GM12878 (cell line): ENCODE measurements around the gene ALCAM. TPM values are rescaled to one million over a fixed set of nuclear protein-coding genes. Genes with fewer than 3 reads are reported as not detected.

Experiments
- ATAC-seq: fragments of 200-7000 bp; cut with Tn5 transposase; 3 replicates; pipeline ENCODE4 v1.9.1; 2020; ENCODE audit warnings: mild to moderate bottlenecking, moderate library complexity
- BruUV-seq: library from RNA; stranded (reverse); fragments of 400-500 nt; replicated peaks from 2 replicates; lab custom pipeline; 2021; lab: Mats Ljungman, UMichigan
- CTCF ChIA-PET: fragments of 300-600 bp; sonication (Branson Sonifier 250); formaldehyde crosslinking; extraction: SDS; loops from one replicate; lab custom pipeline; 2021; ENCODE audit warnings: inconsistent platforms; lab: Yijun Ruan, JAX
- POLR2A ChIA-PET: fragments of 350-600 bp; formaldehyde crosslinking; extraction: SDS; loops from one replicate; lab custom pipeline; 2021; ENCODE audit warnings: inconsistent platforms; lab: Charles Lee
- RAD21 ChIA-PET: fragments of 300-600 bp; sonication (Branson Sonifier 250); formaldehyde crosslinking; loops from one replicate; lab custom pipeline; 2023; ENCODE audit warnings: antibody characterized with exemption; ENCODE audit not compliant: unreplicated experiment; lab: Charles Lee
- SMC1A ChIA-PET: fragments of 300-600 bp; sonication (Branson Sonifier 250); formaldehyde crosslinking; loops from one replicate; lab custom pipeline; 2023; ENCODE audit not compliant: unreplicated experiment, uncharacterized antibody; lab: Charles Lee
- DNase-seq: peaks from one replicate; pipeline ENCODE4 v3.0.0-alpha.2; 2011; ENCODE audit warnings: low read depth, low spot score
- FAIRE-seq: peaks from 3 replicates; lab custom pipeline; 2011; peaks lifted over from hg19 to GRCh38; lab: Jason Lieb, UNC
- H2AFZ ChIP-seq: 2 replicates; pipeline ENCODE4 v1.6.0; 2011; ENCODE audit warnings: low read depth, low read length, control low read depth; ENCODE audit not compliant: control insufficient read depth
- H3K27ac ChIP-seq: 2 replicates; pipeline ENCODE4 v1.5.1; 2011; ENCODE audit warnings: control low read depth; ENCODE audit not compliant: control insufficient read depth, insufficient read depth
- H3K27me3 ChIP-seq, 2 experiments: replicated peaks in 1 of 2; 2 replicates each; pipeline versions ENCODE4 v1.6.0 to v1.6.1; 2011; ENCODE audit warnings: low read length in 1 of 2; ENCODE audit not compliant: control insufficient read depth in 2 of 2, insufficient read depth in 2 of 2
- H3K36me3 ChIP-seq, 2 experiments: 2 replicates each; pipeline ENCODE4 v1.5.1; 2011; ENCODE audit warnings: low read length in 1 of 2; ENCODE audit not compliant: control insufficient read depth in 2 of 2, insufficient read depth in 2 of 2
- H3K4me1 ChIP-seq: 2 replicates; pipeline ENCODE4 v1.6.1; 2011; ENCODE audit warnings: mild to moderate bottlenecking, low read length, moderate library complexity, mixed read lengths; ENCODE audit not compliant: control insufficient read depth, insufficient read depth
- H3K4me2 ChIP-seq: 2 replicates; pipeline ENCODE4 v1.6.0; 2011; ENCODE audit warnings: control low read depth; ENCODE audit not compliant: control insufficient read depth, insufficient read depth
- H3K4me3 ChIP-seq: fragments of 200-600 bp; sonication (generic); 2 replicates; pipeline ENCODE4 v1.5.1; 2016
- H3K79me2 ChIP-seq: 2 replicates; pipeline ENCODE4 v1.6.0; 2011; ENCODE audit warnings: low read length; ENCODE audit not compliant: control insufficient read depth, insufficient read depth
- H3K9ac ChIP-seq: 2 replicates; pipeline ENCODE4 v1.8.0; 2011; ENCODE audit warnings: low read length, control low read depth, mixed read lengths; ENCODE audit not compliant: control insufficient read depth, insufficient read depth
- H3K9me3 ChIP-seq: replicated peaks from 3 replicates; pipeline ENCODE4 v1.5.1; 2011; ENCODE audit warnings: mild to moderate bottlenecking, low read length; ENCODE audit not compliant: control insufficient read depth, insufficient read depth
- H4K20me1 ChIP-seq: 2 replicates; pipeline ENCODE4 v1.6.0; 2011; ENCODE audit not compliant: control insufficient read depth, insufficient read depth
- CHD1 ChIP-seq: IDR thresholded peaks from 2 replicates; pipeline ENCODE4 v1.6.1; 2012; ENCODE audit warnings: low read depth, low read length, improper control_type of control experiment
- FOXK2 ChIP-seq: fragments of 450-650 bp; IDR thresholded peaks from 2 replicates; pipeline ENCODE4 v1.6.1; 2017; ENCODE audit warnings: mild to moderate bottlenecking, moderate library complexity
- IKZF1 ChIP-seq: fragments of 450-650 bp; conservative IDR thresholded peaks from 2 replicates; pipeline ENCODE4 v1.6.1; 2017; ENCODE audit warnings: antibody characterized with exemption, mild to moderate bottlenecking
- IKZF2 ChIP-seq, 2 experiments: fragments of 450-650 bp; IDR thresholded peaks; 2 replicates each; pipeline ENCODE4 v1.6.1; 2017; ENCODE audit warnings: mild to moderate bottlenecking in 2 of 2, moderate library complexity in 2 of 2
- LARP7 ChIP-seq: fragments of 450-650 bp; IDR thresholded peaks from 2 replicates; pipeline ENCODE4 v1.6.1; 2017; ENCODE audit warnings: mild to moderate bottlenecking
- MXI1 ChIP-seq: fragments of 150-350 bp; IDR thresholded peaks from 2 replicates; pipeline ENCODE4 v1.6.1; 2011; ENCODE audit warnings: low read depth, mild to moderate bottlenecking, inconsistent platforms, low read length, improper control_type of control experiment
- MYC ChIP-seq: IDR thresholded peaks from 2 replicates; pipeline ENCODE4 v1.6.1; 2011; ENCODE audit warnings: mild to moderate bottlenecking, low read length, moderate library complexity, inconsistent platforms; ENCODE audit not compliant: insufficient read depth, insufficient replicate concordance, insufficient read length, severe bottlenecking
- NR2F1 ChIP-seq: fragments of 450-650 bp; conservative IDR thresholded peaks from 2 replicates; pipeline ENCODE4 v1.6.1; 2017; ENCODE audit warnings: mild to moderate bottlenecking
- POLR2AphosphoS5 ChIP-seq: IDR thresholded peaks from 2 replicates; pipeline ENCODE4 v1.6.1; 2011; ENCODE audit warnings: mild to moderate bottlenecking, low read length, inconsistent platforms
- RB1 ChIP-seq: fragments of 450-650 bp; formaldehyde crosslinking; IDR thresholded peaks from 2 replicates; pipeline ENCODE4 v1.6.1; 2017; ENCODE audit warnings: mild to moderate bottlenecking, borderline replicate concordance
- SIN3A ChIP-seq: IDR thresholded peaks from 2 replicates; pipeline ENCODE4 v1.6.1; 2012; ENCODE audit warnings: low read depth, low read length, improper control_type of control experiment
- SMARCA5 ChIP-seq: fragments of 450-650 bp; IDR thresholded peaks from 2 replicates; pipeline ENCODE4 v1.6.1; 2017; ENCODE audit warnings: mild to moderate bottlenecking
- SRF ChIP-seq, 2 experiments: IDR thresholded peaks; 2 replicates each; pipeline ENCODE4 v1.6.1; 2011; ENCODE audit warnings: low read depth in 2 of 2, low read length in 2 of 2, mild to moderate bottlenecking in 1 of 2, moderate library complexity in 1 of 2
- STAT1 ChIP-seq: fragments of 450-650 bp; conservative IDR thresholded peaks from 2 replicates; pipeline ENCODE4 v1.6.1; 2014; ENCODE audit warnings: antibody characterized with exemption, mild to moderate bottlenecking
- YBX1 ChIP-seq: fragments of 450-650 bp; IDR thresholded peaks from 2 replicates; pipeline ENCODE4 v1.6.1; 2016; ENCODE audit warnings: antibody characterized with exemption
- ZBTB33 ChIP-seq: fragments of 450-650 bp; IDR thresholded peaks from 2 replicates; pipeline ENCODE4 v1.6.1; 2017; ENCODE audit warnings: mild to moderate bottlenecking
- ZNF622 ChIP-seq: fragments of 450-650 bp; IDR thresholded peaks from 2 replicates; pipeline ENCODE4 v1.6.1; 2017; ENCODE audit warnings: mild to moderate bottlenecking, inconsistent platforms
- WGBS: methylation state at CpG from one replicate; pipeline ENCODE4 v1.1.6; 2016; ENCODE audit warnings: low lambda C conversion rate; ENCODE audit not compliant: insufficient replicate concordance, insufficient coverage; ENCODE audit errors: missing lambda C conversion rate; 5-methylcytosine and 5-hydroxymethylcytosine counted together
- in situ Hi-C: fragments of 300-500 bp; cut with MboI; formaldehyde crosslinking; loops from 9 replicates; pipeline ENCODE4 v1.14.3; 2018; ENCODE audit warnings: mixed read lengths
- intact Hi-C: fragments of 100-400 bp; cut with micrococcal nuclease; formaldehyde crosslinking; loops from one replicate; pipeline ENCODE4 v1.14.2; 2022; ENCODE audit not compliant: unreplicated experiment
- polyA plus RNA-seq, 11 experiments: library from polyadenylated mRNA; depleted of rRNA in 4 of 11; unstranded in 6 of 11; stranded (reverse) in 5 of 11; fragments of >200 nt; fragmentation: Nextera tagmentation in 4 of 11; fragmentation: Illumina TruSeq in 1 of 11; extraction: Ambion mirVana in 4 of 11; extraction: Trizol in 1 of 11; gene quantifications; 1 replicate in 1 of 11; 2 replicates in 10 of 11; pipeline versions ENCODE4 v1.2.1 to v1.2.3, GENCODE V29; 2011 to 2016; ENCODE audit warnings: inconsistent platforms in 2 of 11, missing spikeins in 2 of 11, low read depth in 1 of 11
- total RNA-seq, 4 experiments: library from RNA; depleted of rRNA in 3 of 4; stranded (reverse); fragments of >200 nt in 3 of 4; fragmentation: Illumina TruSeq in 1 of 4; extraction: Trizol in 1 of 4; gene quantifications; 2 replicates each; pipeline versions ENCODE4 v1.2.1 to v1.2.3, GENCODE V29; 2013 to 2021
- TF ChIP-seq, protein P1 (sequence below): IDR thresholded peaks from 2 replicates; pipeline ENCODE4 v1.6.1; 2011; ENCODE audit warnings: borderline replicate concordance, low read depth, mild to moderate bottlenecking, moderate library complexity, low read length; ENCODE audit not compliant: insufficient read depth, poor library complexity, severe bottlenecking

ALCAM gene
- total and polyA plus RNA-seq, 10 of the 15 experiments (the other 5 are each of a cell fraction or from before 2014, with no cell fraction given), result 12.2 to 54.2 (median 32.6) TPM

DNA sequence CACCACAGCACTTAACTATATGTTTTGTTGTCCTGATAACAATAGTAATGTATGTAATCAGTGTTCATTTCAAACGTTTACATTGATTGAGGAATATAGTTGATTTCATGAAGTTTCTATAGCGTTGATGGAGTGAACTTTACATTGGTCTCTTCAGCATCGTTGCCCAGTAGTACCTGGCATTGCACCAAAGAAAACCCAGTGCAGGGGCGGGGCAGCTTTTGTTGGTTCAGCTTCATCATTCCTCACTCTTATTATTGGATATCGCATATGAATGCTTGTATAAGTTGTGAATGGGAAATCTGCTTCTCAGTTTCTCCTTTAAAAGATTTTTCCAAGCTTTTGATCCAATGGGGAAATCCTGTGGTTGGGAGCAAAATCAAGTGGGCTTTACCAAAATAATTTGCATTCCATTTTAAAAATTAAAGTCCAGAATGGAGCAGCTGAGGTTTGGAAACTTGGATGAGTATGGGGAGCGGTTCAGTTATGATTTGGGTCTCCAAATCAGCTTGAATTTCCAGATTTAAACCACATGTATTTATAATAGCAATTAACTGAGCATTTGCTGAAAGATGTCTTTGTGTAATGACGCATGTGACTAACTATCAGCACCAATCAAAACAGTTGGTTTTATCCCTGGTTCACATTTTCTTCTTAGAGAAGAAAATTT is 213.7 kb downstream of the ALCAM start (continued):
- no peak for TF ChIP-seq IKZF1
- no peak for TF ChIP-seq SIN3A
- TF ChIP-seq, all 136 proteins: peak for 0

GRCh38 chr3:105582015-105582414 is 215.3 kb downstream of the ALCAM start:
- 86% methylated on average over 6 of the region's 6 CpGs for WGBS
- ATAC-seq (no peak), DNase-seq (no peak), FAIRE-seq (no peak)
- Histone ChIP-seq H3K79me2 (no peaks in the 10 kb centered on the region), H3K27ac (no peak overlapping the region), H4K20me1 (no peaks in the 10 kb centered on the region), H3K36me3 (no peaks in the 10 kb centered on the region), H2AFZ (no peak overlapping the region), H3K27me3 (no peaks in the 10 kb centered on the region), H3K9ac (no peak overlapping the region), H3K4me2 (no peak overlapping the region), H3K9me3 (no peaks in the 10 kb centered on the region), H3K4me1 (no peaks in the 10 kb centered on the region), H3K4me3 (no peak overlapping the region)
- SMC1A ChIA-PET, result no interaction called here
- POLR2A ChIA-PET, result no interaction called here
- TF ChIP-seq NR2F1 (no peak), ZBTB33 (no peak), RB1 (no peak), FOXK2 (no peak), LARP7 (no peak), MYC (no peak), MXI1 (no peak), CHD1 (no peak), SRF (IDR thresholded peaks at IDR 0.05; ENCODE audit: low read depth in 2 of 2, low read length in 2 of 2) (no peak), STAT1 (no peak), POLR2AphosphoS5 (no peak), ZNF622 (no peak), IKZF2 (IDR thresholded peaks at IDR 0.05) (no peak), YBX1 (no peak), SMARCA5 (no peak)
- TF ChIP-seq, protein P1, sequence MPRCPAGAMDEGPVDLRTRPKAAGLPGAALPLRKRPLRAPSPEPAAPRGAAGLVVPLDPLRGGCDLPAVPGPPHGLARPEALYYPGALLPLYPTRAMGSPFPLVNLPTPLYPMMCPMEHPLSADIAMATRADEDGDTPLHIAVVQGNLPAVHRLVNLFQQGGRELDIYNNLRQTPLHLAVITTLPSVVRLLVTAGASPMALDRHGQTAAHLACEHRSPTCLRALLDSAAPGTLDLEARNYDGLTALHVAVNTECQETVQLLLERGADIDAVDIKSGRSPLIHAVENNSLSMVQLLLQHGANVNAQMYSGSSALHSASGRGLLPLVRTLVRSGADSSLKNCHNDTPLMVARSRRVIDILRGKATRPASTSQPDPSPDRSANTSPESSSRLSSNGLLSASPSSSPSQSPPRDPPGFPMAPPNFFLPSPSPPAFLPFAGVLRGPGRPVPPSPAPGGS, result no peak
- in situ Hi-C loops, result no loop called here
- intact Hi-C loops, result no loop called here
- CTCF ChIA-PET, result no interaction called here
- RAD21 ChIA-PET, result no interaction called here
- no TSS peak for BruUV-seq
